GM23338 (cell line): ENCODE measurements around the gene S100Z. TPM values are rescaled to one million over a fixed set of nuclear protein-coding genes. Genes with fewer than 3 reads are reported as not detected.

Experiments used
- ATAC-seq: fragments of 200-7000 bp; cut with Tn5 transposase; 3 replicates; pipeline ENCODE4 v1.9.1; 2020
- DNase-seq: peaks from one replicate; pipeline ENCODE4 v3.0.0-alpha.2; 2015; ENCODE audit warnings: low spot score
- H2AFZ ChIP-seq: fragments of 200-600 bp; sonication (generic); 2 replicates; pipeline ENCODE4 v1.8.0; 2016; ENCODE audit warnings: antibody characterized with exemption, mild to moderate bottlenecking, moderate library complexity
- H3F3A ChIP-seq: fragments of 200-600 bp; sonication (generic); replicated peaks from 2 replicates; pipeline ENCODE4 v1.8.0; 2017; ENCODE audit warnings: antibody characterized with exemption, mixed run types, low read depth
- H3K27ac ChIP-seq: fragments of 200-600 bp; sonication (generic); 2 replicates; pipeline ENCODE4 v1.6.1; 2016; ENCODE audit warnings: low read depth
- H3K27me3 ChIP-seq: fragments of 200-600 bp; sonication (generic); 2 replicates; pipeline ENCODE4 v1.8.0; 2016; ENCODE audit warnings: mild to moderate bottlenecking, mixed run types, moderate library complexity; ENCODE audit not compliant: insufficient read depth
- H3K36me3 ChIP-seq: fragments of 200-600 bp; sonication (generic); 2 replicates; pipeline ENCODE4 v1.8.0; 2016; ENCODE audit warnings: mild to moderate bottlenecking; ENCODE audit not compliant: insufficient read depth
- H3K4me1 ChIP-seq: fragments of 200-600 bp; sonication (generic); 2 replicates; pipeline ENCODE4 v1.8.0; 2016; ENCODE audit warnings: mild to moderate bottlenecking, moderate library complexity; ENCODE audit not compliant: insufficient read depth
- H3K4me2 ChIP-seq: fragments of 200-600 bp; sonication (generic); 2 replicates; pipeline ENCODE4 v1.7.1; 2017; ENCODE audit warnings: mixed run types
- H3K4me3 ChIP-seq: fragments of 200-600 bp; sonication (generic); 2 replicates; pipeline ENCODE4 v1.6.1; 2016; ENCODE audit warnings: mixed run types
- H3K79me2 ChIP-seq: fragments of 200-600 bp; sonication (generic); replicated peaks from 2 replicates; pipeline ENCODE4 v1.8.0; 2017; ENCODE audit warnings: mild to moderate bottlenecking; ENCODE audit not compliant: insufficient read depth
- H3K9me2 ChIP-seq: fragments of 200-600 bp; sonication (generic); 2 replicates; pipeline ENCODE4 v1.8.0; 2017; ENCODE audit not compliant: insufficient read depth
- H4K20me1 ChIP-seq: fragments of 200-600 bp; sonication (generic); replicated peaks from 2 replicates; pipeline ENCODE4 v1.8.0; 2017; ENCODE audit warnings: mild to moderate bottlenecking; ENCODE audit not compliant: insufficient read depth
- H3K27ac Mint-ChIP-seq: 2 replicates; pipeline ENCODE4 v1.8.0; 2020; ENCODE audit warnings: inconsistent platforms, mild to moderate bottlenecking, moderate library complexity, mixed read lengths
- H3K27me3 Mint-ChIP-seq: 3 replicates; pipeline ENCODE4 v1.8.0; 2022; ENCODE audit warnings: low read depth, mild to moderate bottlenecking, moderate library complexity, mixed read lengths, inconsistent platforms; ENCODE audit not compliant: insufficient read depth, poor library complexity
- H3K36me3 Mint-ChIP-seq: 3 replicates; pipeline ENCODE4 v1.8.0; 2021; ENCODE audit warnings: low read depth, mild to moderate bottlenecking, inconsistent platforms, moderate library complexity, mixed read lengths
- H3K4me1 Mint-ChIP-seq: 3 replicates; pipeline ENCODE4 v1.8.0; 2020; ENCODE audit warnings: mild to moderate bottlenecking, inconsistent platforms, mixed read lengths
- H3K4me3 Mint-ChIP-seq: 3 replicates; pipeline ENCODE4 v1.8.0; 2021; ENCODE audit warnings: moderate library complexity, mild to moderate bottlenecking, inconsistent platforms, mixed read lengths
- H3K9me3 Mint-ChIP-seq: 3 replicates; pipeline ENCODE4 v1.8.0; 2020; ENCODE audit warnings: moderate library complexity, mild to moderate bottlenecking, inconsistent platforms, mixed read lengths
- CREB1 ChIP-seq: fragments of 250-450 bp; sonication (Bioruptor Pico); IDR thresholded peaks from 2 replicates; pipeline ENCODE4 v1.5.0; 2020; ENCODE audit warnings: low read depth, mild to moderate bottlenecking, moderate library complexity
- NANOG ChIP-seq: IDR thresholded peaks from 2 replicates; pipeline ENCODE4 v1.6.1; 2016; ENCODE audit warnings: antibody characterized with exemption, borderline replicate concordance
- ZNF114 ChIP-seq: fragments of 250-450 bp; sonication (Bioruptor Pico); IDR thresholded peaks from 2 replicates; pipeline ENCODE4 v1.5.0; 2020; ENCODE audit warnings: mild to moderate bottlenecking, moderate library complexity
- polyA plus RNA-seq: library from polyadenylated mRNA; unstranded; fragments of >200 nt; fragmentation: Nextera tagmentation; extraction: Ambion mirVana; gene quantifications from 2 replicates; pipeline ENCODE4 v1.2.1, GENCODE V29; 2016
- total RNA-seq: library from RNA; depleted of rRNA; stranded (reverse); fragments of >200 nt; shearing (Covaris generic); gene quantifications from 2 replicates; pipeline ENCODE4 v1.2.3, GENCODE V29; 2014
- TF ChIP-seq, protein P1 (sequence below): fragments of 250-450 bp; sonication (Bioruptor Pico); IDR thresholded peaks from 2 replicates; pipeline ENCODE4 v1.5.0; 2020; ENCODE audit warnings: mild to moderate bottlenecking, moderate library complexity
- TF ChIP-seq, protein P2 (sequence below): IDR thresholded peaks from 2 replicates; pipeline ENCODE4 v1.6.1; 2016; ENCODE audit warnings: antibody characterized with exemption

Gene S100Z
- total and polyA plus RNA-seq, 2 experiments from 2014 or later, result not detected

DNA sequence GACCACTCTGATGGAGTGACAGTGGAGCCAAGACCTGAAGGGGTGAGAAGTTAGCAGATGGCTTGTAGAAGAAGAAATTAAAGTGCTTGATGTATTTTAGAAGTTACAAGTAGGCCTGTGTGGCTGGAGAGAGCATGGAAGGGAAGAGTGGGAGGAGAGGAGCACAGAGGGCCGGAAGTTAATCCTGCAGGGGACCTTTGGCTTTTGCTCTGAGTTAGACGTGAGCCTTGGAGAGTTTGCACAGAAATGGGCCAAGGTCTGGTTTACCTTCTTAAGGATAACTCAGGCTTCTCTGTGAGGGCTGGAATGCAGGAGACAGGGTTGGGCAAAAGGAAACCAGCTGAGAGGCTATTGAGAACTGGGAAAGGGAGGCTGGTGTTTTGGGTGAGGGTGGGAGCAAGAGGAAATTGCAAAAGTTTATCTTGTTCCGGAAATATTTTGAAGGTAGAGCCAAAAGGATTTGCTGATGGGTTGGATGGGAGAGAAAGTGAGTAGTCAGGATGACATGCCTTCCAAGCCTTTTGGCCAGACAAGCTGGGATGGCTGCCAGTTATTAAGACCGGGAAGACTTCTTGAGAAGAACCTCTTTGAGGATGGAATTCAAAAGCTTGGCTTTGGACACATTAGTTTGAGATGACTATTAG is 48.5 kb upstream of the S100Z start (continued):
- TF ChIP-seq CREB1 (no peak), NANOG (no peak)
- TF ChIP-seq, protein P1, sequence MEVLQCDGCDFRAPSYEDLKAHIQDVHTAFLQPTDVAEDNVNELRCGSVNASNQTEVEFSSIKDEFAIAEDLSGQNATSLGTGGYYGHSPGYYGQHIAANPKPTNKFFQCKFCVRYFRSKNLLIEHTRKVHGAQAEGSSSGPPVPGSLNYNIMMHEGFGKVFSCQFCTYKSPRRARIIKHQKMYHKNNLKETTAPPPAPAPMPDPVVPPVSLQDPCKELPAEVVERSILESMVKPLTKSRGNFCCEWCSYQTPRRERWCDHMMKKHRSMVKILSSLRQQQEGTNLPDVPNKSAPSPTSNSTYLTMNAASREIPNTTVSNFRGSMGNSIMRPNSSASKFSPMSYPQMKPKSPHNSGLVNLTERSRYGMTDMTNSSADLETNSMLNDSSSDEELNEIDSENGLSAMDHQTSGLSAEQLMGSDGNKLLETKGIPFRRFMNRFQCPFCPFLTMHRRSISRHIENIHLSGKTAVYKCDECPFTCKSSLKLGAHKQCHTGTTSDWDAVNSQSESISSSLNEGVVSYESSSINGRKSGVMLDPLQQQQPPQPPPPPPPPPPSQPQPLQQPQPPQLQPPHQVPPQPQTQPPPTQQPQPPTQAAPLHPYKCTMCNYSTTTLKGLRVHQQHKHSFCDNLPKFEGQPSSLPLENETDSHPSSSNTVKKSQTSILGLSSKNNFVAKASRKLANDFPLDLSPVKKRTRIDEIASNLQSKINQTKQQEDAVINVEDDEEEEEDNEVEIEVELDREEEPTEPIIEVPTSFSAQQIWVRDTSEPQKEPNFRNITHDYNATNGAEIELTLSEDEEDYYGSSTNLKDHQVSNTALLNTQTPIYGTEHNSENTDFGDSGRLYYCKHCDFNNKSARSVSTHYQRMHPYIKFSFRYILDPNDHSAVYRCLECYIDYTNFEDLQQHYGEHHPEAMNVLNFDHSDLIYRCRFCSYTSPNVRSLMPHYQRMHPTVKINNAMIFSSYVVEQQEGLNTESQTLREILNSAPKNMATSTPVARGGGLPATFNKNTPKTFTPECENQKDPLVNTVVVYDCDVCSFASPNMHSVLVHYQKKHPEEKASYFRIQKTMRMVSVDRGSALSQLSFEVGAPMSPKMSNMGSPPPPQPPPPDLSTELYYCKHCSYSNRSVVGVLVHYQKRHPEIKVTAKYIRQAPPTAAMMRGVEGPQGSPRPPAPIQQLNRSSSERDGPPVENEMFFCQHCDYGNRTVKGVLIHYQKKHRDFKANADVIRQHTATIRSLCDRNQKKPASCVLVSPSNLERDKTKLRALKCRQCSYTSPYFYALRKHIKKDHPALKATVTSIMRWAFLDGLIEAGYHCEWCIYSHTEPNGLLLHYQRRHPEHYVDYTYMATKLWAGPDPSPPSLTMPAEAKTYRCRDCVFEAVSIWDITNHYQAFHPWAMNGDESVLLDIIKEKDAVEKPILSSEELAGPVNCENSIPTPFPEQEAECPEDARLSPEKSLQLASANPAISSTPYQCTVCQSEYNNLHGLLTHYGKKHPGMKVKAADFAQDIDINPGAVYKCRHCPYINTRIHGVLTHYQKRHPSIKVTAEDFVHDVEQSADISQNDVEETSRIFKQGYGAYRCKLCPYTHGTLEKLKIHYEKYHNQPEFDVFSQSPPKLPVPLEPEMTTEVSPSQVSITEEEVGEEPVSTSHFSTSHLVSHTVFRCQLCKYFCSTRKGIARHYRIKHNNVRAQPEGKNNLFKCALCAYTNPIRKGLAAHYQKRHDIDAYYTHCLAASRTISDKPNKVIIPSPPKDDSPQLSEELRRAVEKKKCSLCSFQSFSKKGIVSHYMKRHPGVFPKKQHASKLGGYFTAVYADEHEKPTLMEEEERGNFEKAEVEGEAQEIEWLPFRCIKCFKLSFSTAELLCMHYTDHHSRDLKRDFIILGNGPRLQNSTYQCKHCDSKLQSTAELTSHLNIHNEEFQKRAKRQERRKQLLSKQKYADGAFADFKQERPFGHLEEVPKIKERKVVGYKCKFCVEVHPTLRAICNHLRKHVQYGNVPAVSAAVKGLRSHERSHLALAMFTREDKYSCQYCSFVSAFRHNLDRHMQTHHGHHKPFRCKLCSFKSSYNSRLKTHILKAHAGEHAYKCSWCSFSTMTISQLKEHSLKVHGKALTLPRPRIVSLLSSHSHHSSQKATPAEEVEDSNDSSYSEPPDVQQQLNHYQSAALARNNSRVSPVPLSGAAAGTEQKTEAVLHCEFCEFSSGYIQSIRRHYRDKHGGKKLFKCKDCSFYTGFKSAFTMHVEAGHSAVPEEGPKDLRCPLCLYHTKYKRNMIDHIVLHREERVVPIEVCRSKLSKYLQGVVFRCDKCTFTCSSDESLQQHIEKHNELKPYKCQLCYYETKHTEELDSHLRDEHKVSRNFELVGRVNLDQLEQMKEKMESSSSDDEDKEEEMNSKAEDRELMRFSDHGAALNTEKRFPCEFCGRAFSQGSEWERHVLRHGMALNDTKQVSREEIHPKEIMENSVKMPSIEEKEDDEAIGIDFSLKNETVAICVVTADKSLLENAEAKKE (CRISPR knock-in tag), result no peak
- TF ChIP-seq, protein P2, sequence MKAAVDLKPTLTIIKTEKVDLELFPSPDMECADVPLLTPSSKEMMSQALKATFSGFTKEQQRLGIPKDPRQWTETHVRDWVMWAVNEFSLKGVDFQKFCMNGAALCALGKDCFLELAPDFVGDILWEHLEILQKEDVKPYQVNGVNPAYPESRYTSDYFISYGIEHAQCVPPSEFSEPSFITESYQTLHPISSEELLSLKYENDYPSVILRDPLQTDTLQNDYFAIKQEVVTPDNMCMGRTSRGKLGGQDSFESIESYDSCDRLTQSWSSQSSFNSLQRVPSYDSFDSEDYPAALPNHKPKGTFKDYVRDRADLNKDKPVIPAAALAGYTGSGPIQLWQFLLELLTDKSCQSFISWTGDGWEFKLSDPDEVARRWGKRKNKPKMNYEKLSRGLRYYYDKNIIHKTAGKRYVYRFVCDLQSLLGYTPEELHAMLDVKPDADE, result no peak

DNA sequence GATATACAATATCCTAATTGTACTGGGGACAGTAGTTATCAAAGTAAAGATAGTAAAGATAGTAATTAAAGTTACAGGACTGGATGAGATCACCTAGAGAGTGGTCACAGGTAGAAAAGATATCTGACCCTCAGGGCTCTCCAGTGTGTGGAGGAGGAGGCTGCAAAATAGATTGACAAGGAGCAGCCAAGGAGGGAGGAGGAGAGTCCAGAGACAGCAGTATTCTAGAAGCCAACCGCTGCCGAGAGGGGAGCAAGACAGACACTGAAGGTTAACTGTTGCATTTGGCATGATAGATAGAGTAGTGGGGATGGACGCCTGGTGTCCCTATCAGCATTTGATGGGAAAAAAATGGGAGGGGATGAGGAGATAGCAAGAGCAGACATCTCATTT is 48.0 kb upstream of the S100Z start:
- Histone ChIP-seq H2AFZ (peak overlapping the region; percentile 43; the same call in 1 of the 2 replicates), H3F3A (no peaks in the 10 kb centered on the region), H3K4me3 (no peak overlapping the region), H3K27me3 (no peaks in the 10 kb centered on the region), H3K4me2 (no peak overlapping the region), H3K79me2 (no peaks in the 10 kb centered on the region), H3K4me1 (peaks cover 13% of the 10 kb centered on the region), H3K9me2 (no peaks in the 10 kb centered on the region), H3K36me3 (no peaks in the 10 kb centered on the region), H4K20me1 (no peaks in the 10 kb centered on the region), H3K27ac (no peak overlapping the region)
- H3K4me3 Mint-ChIP-seq, result no peak overlapping the region
- ATAC-seq, result no peak
- H3K9me3 Mint-ChIP-seq, result no peaks in the 10 kb centered on the region
- H3K36me3 Mint-ChIP-seq, result no peaks in the 10 kb centered on the region
- no peak for DNase-seq
- no peak overlapping the region for H3K27ac Mint-ChIP-seq
- no peak for TF ChIP-seq ZNF114 (CRISPR knock-in tag)
- TF ChIP-seq, protein P2, result no peak
- peaks cover 19% of the 10 kb centered on the region for H3K27me3 Mint-ChIP-seq
- peaks cover 24% of the 10 kb centered on the region for H3K4me1 Mint-ChIP-seq
